Measurements from ENCODE around the gene LGALS4.
A peak's percentile ranks its signal among the peaks of the same experiment; 100 is the strongest.
"Not testable (repeated sequence)": the region's sequence is repeated elsewhere in the genome, so short reads cannot be mapped to it uniquely, and the experiment has no call there.

Gene LGALS4, protein sequence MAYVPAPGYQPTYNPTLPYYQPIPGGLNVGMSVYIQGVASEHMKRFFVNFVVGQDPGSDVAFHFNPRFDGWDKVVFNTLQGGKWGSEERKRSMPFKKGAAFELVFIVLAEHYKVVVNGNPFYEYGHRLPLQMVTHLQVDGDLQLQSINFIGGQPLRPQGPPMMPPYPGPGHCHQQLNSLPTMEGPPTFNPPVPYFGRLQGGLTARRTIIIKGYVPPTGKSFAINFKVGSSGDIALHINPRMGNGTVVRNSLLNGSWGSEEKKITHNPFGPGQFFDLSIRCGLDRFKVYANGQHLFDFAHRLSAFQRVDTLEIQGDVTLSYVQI

DNA sequence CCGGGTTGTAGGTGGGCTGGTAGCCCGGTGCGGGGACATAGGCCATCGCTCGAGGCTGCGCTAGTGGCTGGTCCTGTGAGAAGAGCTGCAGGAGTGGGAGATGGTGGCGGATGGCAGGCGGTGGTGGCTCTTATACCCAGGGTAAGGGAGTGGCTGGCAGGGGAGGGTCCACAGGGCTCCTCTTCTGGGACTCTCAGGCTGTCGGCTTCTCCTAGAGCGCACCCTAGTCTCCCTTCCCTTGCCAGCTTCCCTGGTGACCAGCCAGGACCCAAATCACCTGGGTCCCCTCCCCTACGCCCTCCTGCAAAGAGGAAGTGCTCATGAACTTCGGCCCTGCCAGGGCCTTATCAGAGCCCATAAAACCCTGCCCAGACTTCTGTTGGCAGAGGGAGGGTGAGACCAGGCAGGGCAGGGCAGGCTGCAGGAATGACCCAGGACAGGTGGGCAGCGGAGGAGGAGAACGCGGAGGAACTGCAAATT lies at the start of gene LGALS4:
Gene LGALS4 (minus strand): TSS at position 105 of the 480 bp plus-strand sequence. CDS start 59 bp downstream, at position 46.
- DNase-seq, result no peak

DNA sequence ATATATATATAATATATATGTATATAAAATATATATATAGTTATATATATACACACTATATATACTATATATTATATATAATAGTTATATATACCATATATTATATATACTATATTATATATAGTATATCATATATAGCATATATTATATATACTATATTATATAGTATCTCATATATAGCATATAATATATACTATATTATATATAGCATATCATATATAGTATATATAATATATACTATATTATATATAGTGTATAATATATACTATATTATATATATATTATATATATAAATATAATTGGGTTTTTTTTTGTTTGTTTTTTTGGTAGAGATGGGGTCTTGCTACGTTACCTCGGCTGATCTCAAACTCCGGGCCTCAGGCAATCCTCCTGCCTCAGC lies 48.6 kb upstream of the LGALS4 start:
- no peak for DNase-seq

DNA sequence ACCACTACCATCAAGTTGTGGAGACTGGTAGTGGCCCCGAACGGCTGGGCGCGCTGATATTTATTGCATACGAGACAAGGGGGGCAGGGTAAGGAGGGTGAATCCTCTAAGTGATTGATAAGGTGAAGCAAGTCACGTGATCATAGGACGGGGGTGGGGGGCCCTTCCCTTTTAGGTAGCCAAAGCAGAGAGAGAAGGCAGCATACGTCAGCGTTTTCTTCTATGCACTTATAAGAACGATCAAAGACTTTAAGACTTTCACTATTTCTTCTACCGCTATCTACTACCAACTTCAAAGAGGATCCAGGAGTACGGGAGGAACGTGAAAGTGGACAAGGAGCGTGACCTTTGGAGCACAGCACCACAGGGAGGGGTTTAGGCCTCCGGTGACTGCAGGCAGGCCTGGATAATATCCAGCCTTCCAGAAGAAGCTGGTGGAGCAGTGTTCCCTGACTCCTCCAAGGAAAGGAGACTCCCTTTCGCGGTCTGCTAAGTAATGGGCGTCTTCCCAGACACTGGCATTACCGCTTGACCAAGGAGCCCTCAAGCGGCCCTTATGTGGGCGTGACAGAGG lies 47.0 kb upstream of the LGALS4 start:
- not testable (repeated sequence) for DNase-seq

DNA sequence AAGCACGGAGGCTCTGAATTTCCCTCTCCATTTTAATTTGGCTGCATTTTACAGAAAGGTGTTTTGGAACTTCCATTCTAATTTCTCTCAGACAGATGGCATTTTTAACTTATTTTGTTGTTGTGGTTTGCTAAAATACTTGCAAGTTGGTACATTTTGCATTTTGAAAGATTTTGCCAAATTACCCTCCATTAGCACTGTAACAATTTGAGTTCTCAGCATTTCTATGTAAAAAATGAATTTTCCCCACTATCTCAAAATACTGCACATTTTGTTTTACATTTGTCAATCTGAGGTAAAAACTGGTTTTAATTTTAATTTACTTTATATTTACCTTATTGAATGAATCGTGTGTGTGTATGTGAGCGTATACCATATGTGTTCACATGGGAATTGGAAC lies 44.1 kb upstream of the LGALS4 start:
- no peak for DNase-seq

DNA sequence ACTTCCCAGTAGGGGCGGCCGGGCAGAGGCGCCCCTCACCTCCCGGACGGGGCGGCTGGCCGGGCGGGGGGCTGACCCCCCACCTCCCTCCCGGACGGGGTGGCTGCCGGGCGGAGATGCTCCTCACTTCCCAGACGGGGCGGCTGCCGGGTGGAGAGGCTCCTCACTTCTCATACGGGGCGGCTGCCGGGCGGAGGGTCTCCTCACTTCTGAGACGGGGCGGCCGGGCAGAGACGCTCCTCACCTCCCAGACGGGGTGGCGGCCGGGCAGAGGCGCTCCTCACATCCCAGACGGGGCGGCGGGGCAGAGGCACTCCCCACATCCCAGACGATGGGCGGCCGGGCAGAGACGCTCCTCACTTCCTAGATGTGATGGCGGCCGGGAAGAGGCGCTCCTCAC lies 43.0 kb upstream of the LGALS4 start:
- DNase-seq, result not testable (repeated sequence)

DNA sequence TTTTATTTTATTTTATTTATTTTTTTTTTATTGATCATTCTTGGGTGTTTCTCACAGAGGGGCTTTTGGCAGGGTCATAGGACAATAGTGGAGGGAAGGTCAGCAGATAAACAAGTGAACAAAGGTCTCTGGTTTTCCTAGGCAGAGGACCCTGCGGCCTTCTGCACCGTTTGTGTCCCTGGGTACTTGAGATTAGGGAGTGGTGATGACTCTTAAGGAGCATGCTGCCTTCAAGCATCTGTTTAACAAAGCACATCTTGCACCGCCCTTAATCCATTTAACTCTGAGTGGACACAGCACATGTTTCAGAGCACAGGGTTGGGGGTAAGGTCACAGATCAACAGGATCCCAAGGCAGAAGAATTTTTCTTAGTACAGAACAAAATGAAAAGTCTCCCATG lies 42.2 kb upstream of the LGALS4 start:
- not testable (repeated sequence) for DNase-seq

DNA sequence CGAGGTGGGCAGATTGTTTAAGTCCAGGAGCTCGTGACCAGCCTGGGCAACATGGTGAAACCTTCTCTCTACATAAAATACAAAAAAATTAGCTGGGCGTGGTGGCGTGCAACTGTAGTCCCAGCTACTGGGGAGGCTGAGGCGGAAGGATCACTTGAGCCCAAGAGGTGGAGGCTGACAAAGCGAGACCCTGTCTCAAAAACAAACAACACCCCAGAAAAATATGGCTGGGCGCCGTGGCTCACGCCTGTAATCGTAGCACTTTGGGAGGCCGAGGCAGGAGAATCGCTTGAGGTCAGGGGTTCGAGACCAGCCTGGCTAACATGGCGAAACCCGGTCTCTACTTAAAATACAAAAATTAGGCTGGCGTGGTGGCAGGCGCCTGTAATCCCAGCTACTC lies 40.5 kb upstream of the LGALS4 start:
- no peak for DNase-seq

DNA sequence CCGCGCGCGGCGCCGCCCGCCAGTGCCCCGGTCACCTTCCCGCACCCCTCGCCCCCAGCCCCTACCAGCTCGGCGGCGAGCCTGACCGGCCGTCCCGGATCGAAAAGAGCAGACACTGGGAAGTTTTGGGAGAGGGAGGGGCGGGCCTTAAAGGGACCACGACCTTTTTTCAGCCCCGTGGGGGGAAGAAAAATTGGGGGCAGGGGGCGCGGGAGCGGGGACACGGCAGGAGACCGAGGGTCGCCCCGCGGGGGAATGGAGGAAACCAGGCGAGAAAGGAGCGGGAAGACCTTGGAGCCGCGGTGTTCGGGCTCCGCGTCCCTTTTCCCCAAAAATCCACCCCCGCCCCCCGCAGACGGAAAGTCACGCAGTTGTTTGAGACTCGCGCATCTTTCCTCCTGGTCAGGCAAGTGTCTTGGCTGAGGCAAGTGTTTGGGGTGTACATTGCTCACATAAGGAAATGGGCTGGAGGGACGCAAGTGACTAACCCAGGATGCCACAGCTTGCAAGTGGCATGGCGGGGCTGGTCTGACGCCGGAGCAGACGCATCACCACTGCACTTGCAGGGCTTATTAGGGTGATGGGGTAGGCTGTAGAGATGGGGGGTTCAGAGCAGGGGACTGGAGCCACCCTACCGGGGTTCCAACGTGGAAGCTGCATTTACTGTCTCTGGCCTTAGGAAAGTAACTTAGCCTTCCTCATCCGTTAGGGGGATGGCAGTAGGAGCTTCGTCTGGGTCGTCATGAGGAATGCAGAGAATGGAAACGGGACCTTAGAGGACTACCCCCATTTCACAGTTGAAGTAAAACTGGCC lies 39.7 kb upstream of the LGALS4 start:
- peak; percentile 68 for DNase-seq

DNA sequence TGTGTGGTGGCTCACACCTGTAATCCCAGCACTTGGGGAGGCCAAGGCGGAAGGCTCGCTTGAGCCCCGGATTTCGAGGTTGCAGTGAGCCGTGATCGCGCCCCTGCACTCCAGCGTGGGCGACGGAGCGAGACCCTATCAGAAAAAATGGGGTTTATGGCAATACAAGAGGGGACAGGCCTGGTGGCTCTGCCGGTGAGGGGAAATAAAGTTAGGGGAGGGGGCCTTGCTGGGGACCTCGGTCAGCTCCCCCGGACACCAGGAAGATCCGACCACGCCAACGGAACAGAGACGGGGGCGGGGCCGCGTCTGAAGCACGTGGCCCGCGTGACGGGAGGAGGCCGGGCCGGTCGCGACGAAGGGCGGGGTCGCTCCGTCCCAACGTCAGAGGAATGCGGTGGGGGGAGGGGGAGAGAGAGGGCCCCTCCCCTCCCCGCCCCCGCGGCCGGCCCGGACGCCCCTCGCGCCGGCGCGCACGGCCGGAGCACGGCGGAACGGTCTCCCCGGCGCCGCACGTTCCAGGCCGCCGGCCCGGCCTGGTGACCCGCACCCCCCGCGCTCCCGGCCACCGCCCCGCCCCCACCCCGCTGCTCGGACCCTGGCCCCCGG lies 39.0 kb upstream of the LGALS4 start:
- DNase-seq, result peak; percentile 95

DNA sequence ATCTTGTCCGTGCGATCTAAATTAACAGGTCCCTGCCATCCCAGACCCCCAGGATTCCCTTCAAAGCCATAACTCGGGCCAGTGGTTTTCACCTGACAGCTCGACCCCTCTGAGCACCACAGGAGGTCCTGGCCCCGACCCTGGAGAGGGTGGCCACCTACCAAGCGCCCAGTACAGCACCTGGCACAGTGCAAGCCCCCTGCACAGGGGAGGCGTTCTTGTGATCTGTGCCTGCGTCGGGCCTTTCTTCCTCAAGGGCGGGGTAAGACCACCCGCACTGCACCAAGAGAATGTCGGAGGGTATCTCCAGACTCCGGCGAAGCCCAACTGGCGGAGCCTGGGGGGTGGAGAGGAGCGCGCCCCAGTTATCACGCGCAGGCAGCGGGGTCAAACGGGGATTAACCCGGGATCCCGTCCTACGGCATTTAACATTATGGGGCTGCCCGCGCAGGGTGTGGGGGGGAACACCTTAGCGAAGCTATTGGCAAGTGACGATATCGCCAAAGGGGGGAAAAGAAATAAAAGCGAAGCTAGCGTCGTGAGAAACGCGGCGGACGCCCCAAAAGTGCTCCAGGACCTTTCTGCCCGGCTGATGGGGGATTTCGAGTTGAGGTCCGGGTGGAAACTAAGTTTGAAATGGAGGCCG lies 38.4 kb upstream of the LGALS4 start:
- DNase-seq, result peak; percentile 72

DNA sequence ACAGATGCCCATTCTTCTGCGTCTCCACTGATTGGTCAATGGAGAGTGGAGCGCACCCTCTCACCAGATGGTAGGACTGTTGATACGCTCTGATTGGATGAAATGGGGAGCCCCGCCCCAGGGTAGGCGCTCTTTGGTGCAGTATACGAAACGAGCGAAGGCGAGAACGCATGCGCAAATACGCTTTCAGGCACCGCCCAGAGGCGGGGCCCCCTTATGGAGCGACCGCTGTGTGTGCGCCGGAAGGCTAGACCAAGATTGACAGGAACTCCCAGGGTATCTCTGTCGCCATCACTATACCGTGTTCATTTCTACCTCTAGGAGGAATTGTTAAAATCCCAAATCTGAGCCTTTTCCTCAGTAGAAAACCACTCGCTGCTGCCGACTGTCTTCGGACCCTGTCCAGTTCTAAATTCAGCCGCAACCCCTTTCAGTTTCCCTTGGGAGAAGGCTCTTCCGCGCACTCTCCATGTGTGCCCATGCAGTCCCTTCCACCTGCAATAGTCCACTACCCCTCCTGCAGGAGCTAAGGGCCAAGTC lies 37.8 kb upstream of the LGALS4 start:
- peak; percentile 99 for DNase-seq

DNA sequence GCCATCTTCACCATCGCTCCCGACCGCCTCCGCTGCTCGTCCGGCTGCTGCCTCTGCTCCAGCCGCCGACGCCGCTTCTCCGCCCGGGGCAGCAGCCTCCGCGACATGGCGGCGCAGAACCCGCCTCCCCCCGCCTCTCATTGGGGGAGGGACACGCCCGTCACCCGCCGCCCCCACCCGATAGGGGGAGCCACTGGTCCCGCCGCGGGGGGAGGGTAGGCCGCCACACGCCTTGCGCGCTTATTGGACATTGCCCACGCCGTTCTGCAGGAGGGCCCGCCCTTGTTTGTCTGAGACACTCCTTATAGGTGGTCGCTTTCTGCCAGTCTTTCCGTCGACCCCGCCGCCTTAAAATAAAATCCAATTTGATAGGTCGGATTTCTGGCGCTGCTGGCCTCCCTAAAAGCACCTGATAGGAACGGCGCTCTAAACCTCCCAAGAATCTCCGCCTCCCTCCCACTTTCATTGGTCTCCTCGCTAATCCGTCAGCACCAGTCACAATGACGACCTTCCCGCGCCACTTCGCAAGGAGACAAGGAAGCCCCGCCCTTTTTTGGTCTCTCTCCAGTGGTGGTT lies 37.2 kb upstream of the LGALS4 start, which contains the start of gene HNRNPL:
Gene HNRNPL (minus strand): TSS at position 127 of the 576 bp plus-strand sequence. CDS start 20 bp downstream, at position 107.
- DNase-seq, result peak; percentile 99

DNA sequence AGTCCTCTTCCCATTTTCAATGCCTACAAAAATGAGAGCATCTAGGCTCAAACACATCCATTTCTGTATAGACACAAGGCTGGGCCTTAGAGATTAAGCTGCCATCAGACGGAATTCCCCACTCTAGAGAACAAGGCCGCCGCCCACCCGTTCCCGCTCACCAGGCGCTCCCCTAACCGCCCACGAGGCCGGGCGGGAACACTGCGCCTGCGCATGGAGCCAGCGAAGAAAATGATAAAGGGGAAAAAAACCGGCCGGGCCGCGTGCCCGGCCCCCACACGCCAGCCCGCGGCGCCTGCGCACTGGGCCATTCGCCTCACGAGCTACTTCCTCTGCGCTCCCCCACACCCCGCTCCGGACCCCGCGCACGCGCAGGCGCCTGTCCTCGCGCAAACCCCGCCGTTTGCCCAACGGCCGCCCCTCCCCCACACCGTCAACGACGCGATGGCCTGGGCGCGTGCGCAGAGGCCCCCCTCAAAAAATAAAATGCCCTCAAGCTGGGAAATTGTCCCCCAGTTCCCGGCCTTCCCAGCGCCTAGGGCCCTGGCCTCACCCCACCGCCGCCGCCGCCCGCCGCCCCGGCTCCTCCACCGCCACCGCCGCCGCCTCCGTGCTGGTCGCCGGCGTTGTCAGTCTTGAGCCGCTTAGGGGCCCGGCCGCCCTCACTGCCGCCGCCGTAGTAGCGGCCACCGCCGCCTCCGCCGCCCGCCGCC lies 36.6 kb upstream of the LGALS4 start:
- DNase-seq, result peak; percentile 99

DNA sequence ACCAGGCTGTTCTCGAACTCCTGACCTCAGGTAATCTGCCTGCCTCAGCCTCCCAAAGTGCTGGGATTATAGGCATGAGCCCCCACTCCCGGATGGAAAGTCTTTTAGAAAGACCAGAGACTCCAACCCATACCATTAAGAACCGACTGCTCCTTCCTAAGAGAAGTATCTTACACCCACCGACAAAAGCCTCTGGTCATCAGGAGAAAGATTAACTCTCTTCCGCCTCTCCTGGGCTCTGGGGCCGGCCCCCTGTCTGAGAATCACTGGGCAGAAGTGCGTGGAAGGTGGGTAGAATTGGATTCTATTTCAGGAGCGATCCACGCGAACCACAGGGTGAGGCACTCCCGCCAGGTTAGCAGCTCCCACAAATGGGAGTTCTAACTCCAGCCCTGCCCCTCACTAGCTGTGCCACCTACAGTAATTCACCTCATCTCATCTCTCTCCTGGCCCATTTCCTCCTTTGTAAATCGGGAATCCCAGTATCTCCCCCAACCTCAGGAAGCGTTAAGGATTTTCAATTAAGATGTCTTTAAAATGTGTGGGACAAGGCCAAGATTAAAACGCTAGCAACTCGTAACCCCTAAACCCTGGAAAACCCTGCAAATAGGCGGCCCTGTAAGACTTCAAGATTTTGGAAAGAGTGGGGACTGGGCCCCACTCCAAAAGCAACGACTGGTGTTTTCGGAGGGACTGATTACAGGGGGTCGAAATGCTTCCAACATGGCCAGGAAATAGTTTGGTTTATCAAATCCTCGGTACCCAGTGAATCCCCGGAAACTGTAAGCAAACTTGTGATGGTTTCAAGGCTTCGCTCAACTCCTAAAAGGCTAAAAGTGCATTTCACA lies 35.8 kb upstream of the LGALS4 start:
- DNase-seq, result no peak

DNA sequence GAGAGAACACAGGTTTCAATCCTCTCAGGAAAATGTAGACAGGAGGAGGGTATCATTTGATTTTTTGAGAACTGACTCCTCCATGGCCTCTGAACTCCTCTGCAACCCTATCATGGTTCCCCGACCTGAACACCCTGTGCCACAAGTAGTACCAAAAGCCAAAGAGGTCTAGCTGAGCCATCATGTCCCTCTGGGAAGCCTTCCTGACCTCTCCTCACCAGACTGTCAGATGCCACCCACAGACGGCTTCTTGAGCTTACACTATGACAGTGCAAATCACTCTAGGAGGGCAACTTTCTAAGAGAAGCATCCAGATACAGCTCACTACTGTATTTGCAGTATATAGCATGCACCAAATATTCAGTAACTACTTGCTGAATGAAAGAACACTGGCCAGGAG lies 33.4 kb upstream of the LGALS4 start:
- DNase-seq, result no peak

DNA sequence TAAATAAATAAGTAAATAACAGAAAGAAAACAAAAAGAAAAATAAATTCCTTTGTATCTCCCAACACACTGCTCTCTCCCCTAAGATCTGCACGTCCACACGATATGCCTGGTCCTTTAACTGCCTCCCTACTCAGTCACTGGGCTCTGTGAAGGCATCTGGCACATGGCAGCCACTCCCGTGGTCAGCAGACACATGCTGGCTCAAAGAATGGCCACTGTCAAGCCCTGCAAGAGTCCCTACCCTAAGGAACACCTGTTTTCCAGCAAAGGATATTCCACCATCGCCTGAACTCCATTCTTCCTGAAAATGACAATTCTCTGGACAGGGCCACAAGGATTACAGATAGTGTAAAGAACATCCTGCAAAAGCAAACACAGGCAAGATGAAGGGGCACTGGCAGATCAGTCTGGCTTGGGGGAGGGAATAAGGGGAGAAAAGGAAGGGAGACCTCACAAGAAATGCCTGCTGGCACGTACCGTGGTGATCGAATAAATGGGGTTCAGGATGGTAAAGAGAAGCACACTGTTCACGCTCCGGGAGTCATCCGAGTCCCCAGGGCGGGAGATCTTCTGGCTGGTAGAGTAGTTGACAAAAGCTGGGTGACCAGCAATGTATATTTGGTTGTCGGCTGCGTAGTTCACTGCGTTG lies 32.8 kb upstream of the LGALS4 start:
- no peak for DNase-seq

DNA sequence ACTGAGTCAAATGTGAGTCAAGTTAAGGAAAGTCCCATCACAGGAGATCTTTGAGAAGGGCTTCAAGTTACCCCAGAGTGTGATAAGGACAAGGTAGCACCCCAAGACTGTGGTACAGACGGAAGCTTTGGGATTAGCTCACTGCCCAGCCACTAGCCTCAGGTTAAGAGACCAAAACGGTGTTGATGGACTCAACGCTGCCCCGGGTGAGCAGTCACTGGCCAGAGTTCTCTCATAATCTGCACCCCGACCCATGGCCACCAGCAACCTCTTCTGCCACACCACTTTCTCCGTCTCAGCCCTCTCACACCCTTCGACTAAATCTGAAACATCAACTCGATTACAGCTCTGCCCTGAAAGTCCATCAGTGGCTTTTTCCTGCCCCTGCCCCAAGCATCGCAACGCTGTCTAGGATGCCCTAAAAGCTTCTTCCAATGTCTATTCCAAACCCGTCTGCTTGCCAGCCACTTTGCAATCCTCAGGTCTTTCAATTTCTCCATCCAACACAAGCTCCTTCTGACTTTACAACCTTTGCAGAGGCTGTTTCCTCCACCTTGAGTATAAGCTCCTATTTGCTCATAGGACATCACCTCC lies 31.4 kb upstream of the LGALS4 start:
- DNase-seq, result no peak

DNA sequence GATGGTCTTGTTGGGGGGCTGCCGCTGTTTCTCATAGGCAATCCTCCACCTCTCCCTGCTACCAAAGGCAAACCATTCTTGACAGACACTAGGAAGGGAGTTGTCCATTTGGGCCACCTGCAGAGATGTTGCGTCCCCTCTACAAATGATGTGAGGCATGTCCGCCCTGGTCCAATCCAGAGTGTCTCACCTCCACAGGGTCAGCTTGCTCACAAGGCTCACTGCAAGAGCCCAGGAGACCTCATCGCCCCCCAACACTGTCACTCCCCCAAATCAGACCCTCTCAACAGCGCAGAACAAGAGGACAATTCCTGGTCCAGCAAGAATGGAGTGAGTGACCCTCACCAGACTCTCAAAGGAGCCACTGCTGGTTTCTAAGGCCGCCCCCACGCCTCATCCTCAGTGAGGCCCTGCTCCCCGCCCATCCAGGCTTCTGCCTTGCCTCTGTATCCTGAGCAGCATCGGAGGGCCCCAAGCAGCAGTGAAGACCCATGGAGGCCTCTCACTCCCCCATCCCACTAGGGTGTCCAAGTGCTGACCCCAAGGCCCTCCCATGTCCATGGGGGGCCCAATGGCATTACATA lies 30.5 kb upstream of the LGALS4 start:
- DNase-seq, result no peak
